Esophagus mucosa (tissue), 1 donor: ENCODE data around the gene IRF2. TPM values are rescaled to one million over a fixed set of nuclear protein-coding genes. Genes with fewer than 3 reads are reported as not detected.

Experiments used
- ATAC-seq: fragments of 200-7000 bp; cut with Tn5 transposase; one replicate; pipeline ENCODE4 v1.9.1; 2020
- total RNA-seq: library from RNA; stranded (reverse); gene quantifications from one replicate; pipeline ENCODE4 v1.2.4, GENCODE V29; 2023
- donor health status: DM: yes; HTN: yes; CAD: no.

Gene IRF2
- total RNA-seq, 1 donor from 2014 or later = 19.1 TPM

DNA sequence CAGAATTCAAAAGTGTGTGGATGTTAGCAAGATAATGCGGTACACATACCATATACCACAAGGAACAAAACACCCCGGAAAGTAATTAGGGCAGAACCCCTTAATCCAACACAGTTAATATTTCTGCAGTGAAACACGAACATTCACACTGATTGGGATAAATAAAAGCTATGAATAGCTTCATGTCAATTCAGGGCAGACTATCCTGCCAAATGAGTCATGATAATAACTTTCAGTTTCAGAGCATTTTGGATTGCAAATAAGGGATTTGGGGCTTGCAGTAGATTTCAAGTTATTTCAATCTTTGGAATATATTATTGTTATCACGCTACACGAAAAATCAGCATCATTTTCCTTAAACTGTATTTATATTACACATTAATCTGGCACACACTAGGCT, 24.3 kb downstream of the IRF2 start:
- ATAC-seq = no peak

DNA sequence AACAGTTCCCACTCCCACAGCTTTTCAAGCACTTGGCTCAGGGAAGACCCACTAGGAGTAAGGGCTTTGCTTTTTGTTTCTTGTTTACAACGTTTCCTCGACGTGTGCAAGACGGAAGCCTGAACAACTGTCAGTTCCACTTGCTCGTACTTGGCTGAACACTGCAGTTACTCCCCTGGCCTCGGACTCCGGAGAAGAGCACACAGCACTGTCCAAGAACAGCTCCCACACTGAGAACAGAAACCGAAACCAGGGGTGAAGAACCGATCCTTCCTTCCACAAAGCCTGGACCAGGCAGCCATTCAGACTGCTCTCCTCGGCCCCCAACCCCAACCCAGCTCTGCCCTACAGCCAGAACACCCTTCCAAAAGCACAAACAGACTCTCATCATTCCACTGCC, 25.5 kb downstream of the IRF2 start:
- peak; percentile 40 for ATAC-seq

- no peak for ATAC-seq
Measured at GRCh38 chr4:184448141-184448540, 26.2 kb downstream of the IRF2 start.

DNA sequence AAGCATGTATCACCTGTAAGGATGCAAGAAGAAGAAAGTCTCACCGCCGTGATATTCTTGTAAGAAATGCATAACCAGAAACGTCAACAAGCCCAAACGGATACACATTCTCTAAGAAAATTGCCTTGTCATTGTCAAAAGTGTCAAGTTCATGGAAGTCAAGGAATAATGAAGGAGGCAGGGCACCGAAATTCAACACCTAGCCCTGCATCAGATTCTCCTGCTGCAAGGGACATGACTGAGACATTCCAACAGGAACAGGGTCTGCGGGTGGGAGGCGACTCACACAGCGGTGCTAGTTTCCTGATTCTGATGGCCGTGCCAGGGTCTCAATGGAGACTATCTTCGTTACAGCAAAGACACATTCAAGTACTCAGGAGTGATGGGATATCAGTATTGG, 26.7 kb downstream of the IRF2 start:
- no peak for ATAC-seq

- ATAC-seq = no peak
Measured at GRCh38 chr4:184446132-184446658, 28.2 kb downstream of the IRF2 start.

- ATAC-seq = peak; percentile 30
Measured at GRCh38 chr4:184444953-184445309, 29.4 kb downstream of the IRF2 start.

GRCh38 chr4:184444215-184444952, 30.0 kb downstream of the IRF2 start:
- no peak for ATAC-seq

DNA sequence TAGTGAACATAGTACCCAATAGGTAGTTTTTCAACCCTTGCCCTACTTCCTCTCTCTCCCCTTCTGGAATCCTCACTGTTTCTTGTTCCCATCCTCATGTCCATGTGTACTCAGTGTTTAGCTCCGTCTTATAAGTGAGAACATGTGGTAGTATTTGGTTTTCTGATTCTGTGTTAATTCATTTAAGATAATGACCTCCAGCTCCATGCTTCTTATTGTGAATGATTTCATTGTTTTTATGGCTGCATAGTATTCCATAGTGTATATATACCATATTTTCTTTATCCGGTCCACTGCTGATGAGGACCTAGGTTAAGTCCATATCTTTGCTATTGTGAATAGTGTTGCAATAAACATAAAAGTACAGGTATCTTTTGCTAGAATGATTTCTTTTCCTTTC, 31.0 kb downstream of the IRF2 start:
- no peak for ATAC-seq

DNA sequence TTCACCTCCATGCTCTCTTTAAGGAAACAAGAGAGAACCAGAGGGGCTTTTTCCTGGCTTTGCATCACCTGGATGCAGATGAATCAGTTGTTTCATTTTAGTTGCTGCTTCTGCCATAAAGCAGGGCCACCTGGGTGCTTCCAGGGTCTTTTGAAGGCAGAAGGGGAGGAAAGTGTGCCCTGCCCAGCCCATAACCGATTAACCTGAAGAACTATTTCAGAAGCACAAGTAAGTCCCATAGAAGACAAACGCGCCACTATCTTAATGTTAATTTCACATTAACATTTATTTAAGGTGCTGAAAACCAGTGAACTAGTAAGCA, 32.1 kb downstream of the IRF2 start:
- no peak for ATAC-seq

DNA sequence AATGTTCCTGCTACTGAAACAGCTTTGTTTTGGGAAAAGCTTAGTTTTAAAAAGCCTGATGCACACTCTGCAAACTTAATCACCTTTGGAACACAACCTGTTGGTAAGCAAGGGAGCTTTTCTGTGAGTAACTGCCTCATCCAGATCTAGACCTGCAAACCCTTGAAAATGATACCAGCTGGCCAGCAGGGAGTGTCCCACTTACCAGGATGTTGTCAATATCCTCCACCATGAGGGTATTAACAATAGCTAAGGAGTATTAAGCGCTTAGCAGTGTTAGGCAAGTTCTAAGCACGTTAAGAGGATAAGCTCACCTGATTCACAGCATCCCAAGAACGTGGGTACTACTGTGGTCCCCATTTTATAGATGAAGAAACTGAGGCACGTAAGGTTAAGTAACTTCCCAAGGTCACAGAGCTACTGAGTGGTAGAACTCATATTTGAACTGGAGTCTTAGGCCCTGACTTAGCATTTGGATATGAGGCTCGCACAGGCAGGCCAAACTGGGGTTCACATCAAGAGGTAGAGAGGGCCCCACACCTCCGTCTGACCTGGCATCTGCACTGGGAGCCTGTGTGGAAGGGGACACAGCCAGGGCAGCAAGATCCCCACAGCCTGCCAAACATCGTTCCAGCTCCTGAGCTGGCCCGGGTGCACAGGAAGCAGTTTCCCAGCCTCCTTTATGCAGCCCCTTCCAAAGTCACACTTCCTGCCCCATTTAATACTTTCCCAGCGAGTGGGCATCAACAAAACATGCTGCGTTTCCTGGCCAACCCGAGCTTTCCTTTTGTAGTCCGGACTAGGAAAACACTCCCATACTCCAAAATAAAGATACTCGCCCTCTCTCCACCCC, 32.7 kb downstream of the IRF2 start:
- ATAC-seq = peak; percentile 30

- no peak for ATAC-seq
Measured at GRCh38 chr4:184440595-184441358, 33.6 kb downstream of the IRF2 start.

- ATAC-seq = peak; percentile 17
Measured at GRCh38 chr4:184439856-184440594, 34.3 kb downstream of the IRF2 start.

- no peak for ATAC-seq
Measured at GRCh38 chr4:184439386-184439785, 35.0 kb downstream of the IRF2 start.

GRCh38 chr4:184438375-184438774, 36.0 kb downstream of the IRF2 start:
- no peak for ATAC-seq

DNA sequence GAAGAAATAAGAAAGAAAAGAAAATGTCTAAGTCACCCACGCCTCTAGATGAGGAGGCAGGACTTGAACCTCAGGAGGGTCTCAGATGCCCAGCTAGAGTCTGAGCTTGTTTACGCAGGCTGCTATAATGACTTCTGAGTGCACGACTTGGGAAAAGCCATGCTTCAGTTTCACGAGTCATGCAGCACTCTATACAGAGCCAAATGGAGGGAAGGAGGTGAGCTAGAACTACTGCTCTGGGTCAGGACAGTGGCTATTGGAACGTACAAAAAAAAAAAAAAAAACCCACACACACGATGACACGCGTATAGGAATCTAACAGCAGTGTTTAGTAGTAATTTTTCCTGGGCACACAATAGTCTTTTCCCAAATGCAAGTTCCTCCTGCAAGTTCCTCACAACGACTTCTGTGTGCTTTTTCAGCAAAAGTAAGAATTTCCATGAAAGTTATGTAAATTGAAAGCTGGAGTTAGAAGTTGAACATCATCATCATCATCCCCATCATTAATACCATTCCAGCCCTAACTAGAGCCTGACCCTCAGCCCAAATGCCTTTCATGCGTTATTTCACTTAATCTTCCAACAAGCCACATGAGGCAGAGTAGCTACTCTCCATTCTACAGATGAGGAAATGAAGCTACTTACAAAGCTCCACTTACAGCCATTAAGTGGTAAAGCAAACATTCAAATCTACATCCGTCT, 36.6 kb downstream of the IRF2 start:
- no peak for ATAC-seq

- no peak for ATAC-seq
Measured at GRCh38 chr4:184434501-184435066, 39.8 kb downstream of the IRF2 start.

DNA sequence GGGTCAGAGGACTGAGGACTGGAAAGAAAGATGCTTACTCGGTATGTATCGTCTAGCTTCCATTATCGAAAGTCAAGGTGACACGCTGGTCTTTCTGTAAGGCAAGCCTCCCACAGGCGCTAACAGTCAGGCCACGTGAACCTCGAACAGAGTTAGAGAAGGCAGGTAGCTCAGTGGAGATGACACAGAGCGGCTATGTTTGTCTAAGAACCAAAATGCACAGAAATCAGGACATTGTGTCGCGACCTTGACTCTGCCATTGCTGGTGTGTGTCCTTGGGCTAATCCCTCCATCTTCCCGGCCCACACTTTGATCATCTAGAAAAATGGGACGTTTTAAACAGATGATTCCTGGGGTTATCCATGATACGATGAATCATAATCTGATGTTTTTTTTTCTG, 40.3 kb downstream of the IRF2 start:
- ATAC-seq = no peak

GRCh38 chr4:184433258-184433892, 41.0 kb downstream of the IRF2 start:
- ATAC-seq = no peak

- ATAC-seq = no peak
Measured at GRCh38 chr4:184432127-184432922, 42.0 kb downstream of the IRF2 start.

DNA sequence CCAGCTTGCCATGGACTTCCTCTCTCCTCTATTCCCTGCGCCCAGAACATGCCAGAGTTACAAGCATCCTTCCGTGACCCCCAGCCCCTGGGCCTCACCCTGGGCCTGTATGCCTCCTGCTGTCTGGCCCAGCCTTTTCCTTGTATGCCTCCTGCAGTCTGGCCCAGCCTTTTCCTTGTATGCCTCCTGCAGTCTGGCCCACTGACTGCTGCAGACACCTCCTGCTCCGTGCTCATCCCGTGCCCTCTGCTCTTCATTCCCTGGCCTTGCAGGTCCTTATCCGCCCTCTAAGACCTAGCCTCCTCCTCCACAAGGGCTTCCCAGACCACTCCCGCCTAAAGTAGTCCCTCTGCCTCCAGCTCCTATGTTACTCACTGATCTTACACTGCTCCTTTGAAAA, 44.2 kb downstream of the IRF2 start:
- no peak for ATAC-seq
